Measurements from ENCODE around the gene TNFAIP8L1. TPM values are rescaled to one million over a fixed set of nuclear protein-coding genes. Genes with fewer than 3 reads are reported as not detected.
A peak's percentile ranks its signal among the peaks of the same experiment; 100 is the strongest.

The TNFAIP8L1 gene
- total RNA-seq: 10.0 and 13.6 TPM in 2 replicates
- polyA plus RNA-seq: 8.7 and 14.3 TPM in 2 replicates

- DNase-seq (ENCODE audit: low spot score): peak; percentile 99
- Histone ChIP-seq H3K79me2 (peaks cover 20% of the 10 kb centered on the region), H2AFZ (peak within 1 kb of the TSS; percentile 78), H3K9me2 (replicated peaks; ENCODE audit: insufficient read depth) (no peaks in the 10 kb centered on the region), H3K27ac (peak within 1 kb of the TSS; percentile 74), H3K4me1 (ENCODE audit: insufficient read depth) (peaks cover 18% of the 10 kb centered on the region), H3K4me2 (peak within 1 kb of the TSS; percentile 87), H4K20me1 (ENCODE audit: insufficient read depth, poor library complexity, severe bottlenecking) (no peaks in the 10 kb centered on the region), H3K4me3 (peak within 1 kb of the TSS; percentile 72), H3K36me3 (replicated peaks; ENCODE audit: insufficient read depth, low read depth) (no peaks in the 10 kb centered on the region), H3K27me3 (no peaks in the 10 kb centered on the region), H3K9me3 (ENCODE audit: low read depth) (no peaks in the 10 kb centered on the region)
- TF ChIP-seq EZH2 (IDR thresholded peaks at IDR 0.05; ENCODE audit: borderline replicate concordance): no peak
- no peak for TF ChIP-seq EZH2phosphoT487 (IDR thresholded peaks at IDR 0.05; ENCODE audit: low read depth, severe bottlenecking, unreplicated experiment)
- no peak for TF ChIP-seq CTCF (IDR thresholded peaks at IDR 0.05; ENCODE audit: poor library complexity)
- 12% methylated on average over 17 of the region's 49 CpGs for WGBS (ENCODE audit: low lambda C conversion rate, missing lambda C conversion rate)
Observed at GRCh38 chr19:4638828-4639530, at the start of gene TNFAIP8L1. Gene TNFAIP8L1 (plus strand): TSS chr19:4639516. CDS start chr19:4651870, 12,354 bp downstream.

- Histone ChIP-seq H3K9me3 (ENCODE audit: low read depth) (no peaks in the 10 kb centered on the region), H3K4me2 (no peak overlapping the region), H3K27ac (no peak overlapping the region), H3K27me3 (peaks cover 3% of the 10 kb centered on the region), H3K9me2 (replicated peaks; ENCODE audit: insufficient read depth) (no peaks in the 10 kb centered on the region), H4K20me1 (ENCODE audit: insufficient read depth, poor library complexity, severe bottlenecking) (no peaks in the 10 kb centered on the region), H3K4me3 (no peak overlapping the region), H3K4me1 (ENCODE audit: insufficient read depth) (no peaks in the 10 kb centered on the region), H3K79me2 (no peaks in the 10 kb centered on the region), H2AFZ (no peak overlapping the region), H3K36me3 (replicated peaks; ENCODE audit: insufficient read depth, low read depth) (no peaks in the 10 kb centered on the region)
- peak; percentile 53 for DNase-seq (ENCODE audit: low spot score)
- TF ChIP-seq EZH2 (IDR thresholded peaks at IDR 0.05; ENCODE audit: borderline replicate concordance) (no peak), CTCF (IDR thresholded peaks at IDR 0.05; ENCODE audit: poor library complexity) (peak; percentile 21)
- 60% methylated on average over 11 of the region's 11 CpGs for WGBS (ENCODE audit: low lambda C conversion rate, missing lambda C conversion rate)
Observed at GRCh38 chr19:4589579-4590410, 49.5 kb upstream of the TNFAIP8L1 start.

GRCh38 chr19:4590559-4590958 lies 48.8 kb upstream of the TNFAIP8L1 start:
- H3K4me2 ChIP-seq: no peak overlapping the region
- no peaks in the 10 kb centered on the region for H3K4me1 ChIP-seq (ENCODE audit: insufficient read depth)
- no peaks in the 10 kb centered on the region for H3K36me3 ChIP-seq (replicated peaks; ENCODE audit: insufficient read depth, low read depth)
- no peaks in the 10 kb centered on the region for H3K9me2 ChIP-seq (replicated peaks; ENCODE audit: insufficient read depth)
- no peaks in the 10 kb centered on the region for H3K9me3 ChIP-seq (ENCODE audit: low read depth)
- H3K4me3 ChIP-seq: no peak overlapping the region
- no peak overlapping the region for H2AFZ ChIP-seq
- TF ChIP-seq EZH2 (IDR thresholded peaks at IDR 0.05; ENCODE audit: borderline replicate concordance) (no peak), EZH2phosphoT487 (IDR thresholded peaks at IDR 0.05; ENCODE audit: low read depth, severe bottlenecking, unreplicated experiment) (no peak), CTCF (IDR thresholded peaks at IDR 0.05; ENCODE audit: poor library complexity) (no peak)
- no peak for DNase-seq (ENCODE audit: low spot score)
- H3K27ac ChIP-seq: no peak overlapping the region
- no peaks in the 10 kb centered on the region for H3K27me3 ChIP-seq
- 83% methylated on average over 9 of the region's 9 CpGs for WGBS (ENCODE audit: low lambda C conversion rate, missing lambda C conversion rate)
- H4K20me1 ChIP-seq (ENCODE audit: insufficient read depth, poor library complexity, severe bottlenecking): no peaks in the 10 kb centered on the region
- H3K79me2 ChIP-seq: no peaks in the 10 kb centered on the region

All from hepatocyte (in vitro differentiated cells).